GM21515 (cell line): Measurements from ENCODE around the gene ZNF554.
"Not testable (repeated sequence)": the region's sequence is repeated elsewhere in the genome, so short reads cannot be mapped to it uniquely, and the experiment has no call there.

Experiments
- ATAC-seq: cut with Tn5 transposase; IDR thresholded peaks from one replicate; pipeline ENCODE4 v1.9.1; 2021; ENCODE audit not compliant: unreplicated experiment

The ZNF554 gene

DNA sequence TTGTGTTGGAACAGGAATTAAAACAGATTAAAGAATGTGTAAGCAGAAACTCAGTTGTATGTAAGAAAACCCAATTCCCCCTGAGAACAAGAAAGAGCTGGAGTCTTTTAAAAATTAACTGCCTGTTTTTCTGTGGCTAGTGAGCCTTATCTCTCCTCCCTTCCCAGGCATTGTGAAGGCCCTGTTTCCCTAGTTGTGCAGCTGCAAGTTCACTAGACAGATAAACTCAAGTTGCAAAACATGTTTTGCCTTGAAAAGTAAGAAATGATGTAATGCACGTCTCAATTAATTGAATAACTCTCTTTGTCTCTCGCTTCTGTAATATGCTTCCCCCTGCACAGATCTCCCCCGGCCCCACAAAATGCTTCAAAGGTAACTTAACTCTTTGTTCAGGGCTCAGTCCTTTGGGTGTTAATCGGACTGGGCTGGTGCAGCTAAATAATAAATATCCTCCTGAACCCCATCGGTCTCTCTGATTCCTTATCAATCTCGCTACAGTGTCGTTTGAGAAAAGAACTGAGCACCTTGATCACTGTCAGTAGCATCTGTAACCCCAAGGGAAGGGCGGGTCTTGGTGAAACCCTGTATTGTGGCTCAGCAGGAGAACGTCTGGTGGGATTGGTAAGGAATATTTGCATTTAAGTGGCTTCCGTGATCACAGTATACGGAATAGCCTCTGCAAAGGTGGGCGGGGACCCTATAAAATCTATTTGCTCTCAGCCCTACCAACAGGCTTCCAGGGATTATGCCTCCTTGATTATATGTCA is 45.8 kb downstream of the ZNF554 start:
- ATAC-seq: no peak

DNA sequence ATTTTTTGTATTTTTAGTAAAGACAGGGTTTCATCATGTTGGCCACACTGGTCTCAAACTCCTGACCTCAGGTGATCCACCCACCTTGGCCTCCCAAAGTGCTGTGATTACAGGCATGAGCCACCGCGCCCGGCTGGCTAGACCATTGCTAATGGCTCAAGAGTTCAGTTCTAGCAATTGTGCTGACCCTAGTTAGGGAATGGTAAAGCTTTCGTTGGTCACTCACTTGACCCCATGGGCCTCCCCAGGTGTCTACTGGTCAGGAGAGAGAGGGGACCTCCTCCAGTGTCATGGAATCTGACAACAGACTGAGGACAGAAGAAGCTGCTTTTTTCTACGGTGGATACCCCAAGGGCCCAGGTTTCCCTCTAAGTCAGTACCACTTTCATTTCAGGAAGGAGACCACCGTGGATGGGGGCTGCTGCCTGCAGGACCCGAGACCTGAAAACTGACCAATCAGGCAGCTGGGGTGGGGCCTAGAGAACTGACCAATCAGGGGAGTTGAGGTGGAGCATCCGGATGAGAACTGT is 46.9 kb downstream of the ZNF554 start:
- ATAC-seq: no peak

DNA sequence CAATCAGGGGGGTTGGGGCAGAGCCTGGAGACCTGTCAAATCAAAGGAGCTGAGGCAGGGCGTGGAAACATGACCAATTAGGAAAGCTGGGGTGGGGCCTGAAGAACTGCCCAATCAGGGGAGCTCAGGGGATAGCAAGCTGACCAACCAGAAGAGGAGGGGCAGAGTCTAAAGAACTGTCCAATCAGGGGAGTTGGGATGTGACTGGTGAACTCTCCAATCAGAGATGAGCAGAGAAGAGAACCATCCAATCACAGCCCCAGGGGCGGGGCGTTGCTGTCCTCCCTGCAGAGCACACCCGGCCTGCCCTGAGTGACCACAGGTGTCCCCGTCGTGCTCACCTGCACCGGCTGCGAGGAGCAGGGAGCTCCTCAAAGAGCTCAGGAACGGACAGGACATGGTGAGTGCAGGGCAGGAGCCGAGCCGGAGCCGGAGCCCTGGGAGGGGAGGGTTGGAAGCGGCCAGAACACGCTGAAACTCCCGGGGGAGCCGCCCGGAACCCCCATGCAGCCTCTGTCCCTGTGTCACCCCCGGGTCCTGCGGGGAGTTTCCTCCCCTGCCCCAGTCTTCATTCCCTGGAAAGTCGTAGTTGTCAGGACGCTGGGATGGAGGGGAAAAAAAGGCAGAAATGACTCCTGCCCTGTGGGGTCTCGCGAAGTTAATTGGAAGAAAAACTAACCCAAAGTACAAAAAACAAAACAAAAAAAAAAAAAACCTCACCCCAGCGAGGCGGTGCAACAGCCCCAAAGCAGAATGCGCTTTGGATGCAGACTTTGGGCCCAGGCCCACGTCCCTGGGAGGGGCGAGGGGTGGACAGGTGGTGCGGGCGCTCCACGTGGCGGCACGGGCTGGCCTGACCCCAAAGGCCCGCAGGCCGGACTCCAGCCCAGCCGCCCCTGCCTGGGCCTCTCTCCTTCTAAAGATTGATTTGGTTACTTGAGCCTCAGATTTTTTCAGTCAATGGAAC is 47.6 kb downstream of the ZNF554 start, which contains the start of gene ZNF556:
TSS of gene ZNF556 (plus strand) at position 311 of the 967 bp plus-strand sequence. CDS start at position 398, 87 bp downstream.
- ATAC-seq: no peak

DNA sequence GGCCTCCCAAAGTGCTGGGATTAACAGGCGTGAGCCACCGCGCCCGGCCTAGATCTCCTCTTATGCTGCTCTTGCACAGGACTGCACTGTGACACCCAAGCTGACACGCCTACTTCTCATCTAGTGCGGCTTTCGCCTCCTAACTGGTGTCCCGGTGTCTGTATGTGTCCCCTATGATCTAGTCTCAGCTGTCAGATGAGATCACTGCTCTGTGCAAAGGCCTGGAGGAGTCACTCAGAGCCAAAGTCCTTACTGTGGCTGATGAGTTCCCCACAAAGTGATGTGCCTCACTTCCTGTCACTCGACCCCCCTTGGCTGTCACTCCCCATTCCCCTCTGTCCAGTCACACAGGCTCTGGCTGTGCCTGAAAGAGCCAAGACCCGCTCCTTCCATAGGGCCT is 50.0 kb downstream of the ZNF554 start:
- ATAC-seq: no peak

DNA sequence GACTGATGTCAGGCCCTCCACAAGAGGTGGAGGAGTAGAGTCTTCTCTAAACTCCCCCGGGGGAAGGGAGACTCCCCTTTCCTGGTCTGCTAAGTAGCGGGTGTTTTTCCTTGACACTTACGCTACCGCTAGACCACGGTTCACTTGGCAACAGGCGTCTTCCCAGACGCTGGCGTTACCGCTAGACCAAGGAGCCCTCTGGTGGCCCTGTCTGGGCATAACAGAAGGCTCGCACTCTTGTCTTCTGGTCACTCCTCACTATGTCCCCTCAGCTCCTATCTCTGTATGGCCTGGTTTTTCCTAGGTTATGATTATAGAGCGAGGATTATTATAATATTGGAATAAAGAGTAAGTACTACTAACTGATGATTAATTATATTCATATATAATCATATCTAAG is 52.5 kb downstream of the ZNF554 start:
- not testable (repeated sequence) for ATAC-seq

DNA sequence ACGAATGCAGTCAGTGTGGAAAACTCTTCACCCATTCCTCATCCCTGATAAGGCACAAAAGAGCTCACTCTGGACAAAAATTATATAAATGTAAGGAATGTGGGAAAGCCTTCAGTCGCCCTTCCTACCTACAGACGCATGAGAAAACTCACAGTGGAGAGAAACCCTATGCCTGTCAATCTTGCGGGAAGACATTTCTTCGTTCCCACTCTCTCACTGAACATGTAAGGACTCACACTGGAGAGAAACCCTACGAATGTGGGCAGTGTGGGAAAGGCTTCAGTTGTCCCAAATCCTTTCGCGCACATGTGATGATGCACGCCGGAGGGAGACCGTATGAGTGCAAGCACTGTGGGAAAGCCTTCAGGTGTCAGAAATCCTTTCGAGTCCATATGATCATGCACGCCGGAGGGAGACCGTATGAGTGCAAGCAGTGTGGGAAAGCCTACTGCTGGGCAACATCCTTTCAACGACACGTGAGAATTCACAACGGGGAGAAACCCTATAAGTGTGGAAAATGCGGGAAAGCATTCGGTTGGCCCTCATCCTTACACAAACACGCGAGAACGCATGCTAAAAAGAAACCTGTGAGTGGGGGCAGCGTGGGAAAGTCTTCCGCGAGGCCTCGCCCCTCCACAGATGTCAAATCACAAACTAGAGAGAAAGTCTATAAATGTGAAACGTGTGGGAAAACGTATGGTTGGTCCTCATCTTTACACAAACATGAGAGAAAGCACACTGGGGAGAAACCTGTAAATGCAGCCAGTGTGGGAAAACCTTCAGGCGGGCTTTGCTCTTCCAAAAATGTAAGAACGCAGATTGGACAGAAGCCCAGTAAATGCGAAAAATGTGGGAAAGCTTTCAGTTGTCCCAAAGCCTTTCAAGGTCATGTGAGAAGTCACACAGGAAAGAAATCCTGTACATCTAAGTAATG is 58.0 kb downstream of the ZNF554 start:
- ATAC-seq: no peak

DNA sequence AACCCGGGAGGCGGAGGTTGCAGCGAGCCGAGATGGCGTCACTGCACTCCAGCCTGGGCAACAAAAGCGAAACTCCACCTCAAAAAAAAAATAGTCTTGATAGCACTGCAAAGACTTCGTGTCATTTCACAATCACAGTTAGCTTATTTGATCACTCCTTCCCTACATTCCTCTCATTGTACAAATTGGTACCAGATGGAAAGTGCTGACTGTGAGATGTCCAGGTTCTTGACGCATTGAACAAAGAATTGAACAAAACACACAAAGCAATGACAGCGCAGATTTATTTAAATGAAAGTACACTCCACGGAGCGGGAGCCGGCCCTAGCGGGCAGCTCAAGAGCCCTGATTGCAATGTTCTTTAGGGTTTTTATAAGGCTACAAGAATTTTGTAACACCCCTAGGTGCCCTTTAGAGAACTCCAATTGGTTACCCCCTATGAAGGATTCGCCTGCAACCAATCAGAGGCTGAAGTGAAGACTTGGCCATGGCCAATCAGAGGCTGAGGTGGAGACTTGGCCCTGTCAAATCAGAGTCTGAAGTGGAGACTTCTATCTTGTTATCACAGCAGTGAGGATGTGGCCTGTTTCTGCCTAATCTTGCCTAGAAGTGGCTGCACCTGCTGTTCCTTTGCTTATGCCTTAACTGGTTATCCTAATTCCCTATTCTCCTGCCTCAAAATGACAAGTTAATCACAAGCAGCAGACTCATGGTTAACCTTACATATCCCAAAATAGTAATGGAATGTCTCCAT is 64.2 kb downstream of the ZNF554 start:
- ATAC-seq: no peak

DNA sequence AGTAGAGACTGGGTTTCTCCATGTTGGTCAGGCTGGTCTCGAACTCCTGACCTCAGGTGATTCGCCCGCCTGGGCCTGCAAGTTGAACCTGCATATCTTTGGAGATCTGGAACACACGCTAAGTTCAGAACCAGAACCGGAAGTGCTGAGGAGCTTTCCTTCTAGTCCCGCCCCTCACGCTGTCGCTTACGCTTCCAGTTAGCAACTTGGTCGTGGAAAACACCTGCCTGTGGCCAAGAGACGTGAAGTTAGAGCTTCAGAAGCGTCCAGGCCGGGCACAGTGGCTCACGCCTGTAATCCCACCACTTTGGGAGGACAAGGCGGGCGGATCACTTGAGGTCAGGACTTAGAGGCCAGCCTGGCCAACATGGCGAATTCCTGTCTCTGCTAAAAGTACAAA is 66.1 kb downstream of the ZNF554 start:
- ATAC-seq: no peak
